Right forelimb (tissue), 1 donor: ENCODE measurements around the gene PRDM16.

Experiments
- DNase-seq: peaks from one replicate; pipeline ENCODE4 v3.0.0-alpha.2; 2018

Gene PRDM16

DNA sequence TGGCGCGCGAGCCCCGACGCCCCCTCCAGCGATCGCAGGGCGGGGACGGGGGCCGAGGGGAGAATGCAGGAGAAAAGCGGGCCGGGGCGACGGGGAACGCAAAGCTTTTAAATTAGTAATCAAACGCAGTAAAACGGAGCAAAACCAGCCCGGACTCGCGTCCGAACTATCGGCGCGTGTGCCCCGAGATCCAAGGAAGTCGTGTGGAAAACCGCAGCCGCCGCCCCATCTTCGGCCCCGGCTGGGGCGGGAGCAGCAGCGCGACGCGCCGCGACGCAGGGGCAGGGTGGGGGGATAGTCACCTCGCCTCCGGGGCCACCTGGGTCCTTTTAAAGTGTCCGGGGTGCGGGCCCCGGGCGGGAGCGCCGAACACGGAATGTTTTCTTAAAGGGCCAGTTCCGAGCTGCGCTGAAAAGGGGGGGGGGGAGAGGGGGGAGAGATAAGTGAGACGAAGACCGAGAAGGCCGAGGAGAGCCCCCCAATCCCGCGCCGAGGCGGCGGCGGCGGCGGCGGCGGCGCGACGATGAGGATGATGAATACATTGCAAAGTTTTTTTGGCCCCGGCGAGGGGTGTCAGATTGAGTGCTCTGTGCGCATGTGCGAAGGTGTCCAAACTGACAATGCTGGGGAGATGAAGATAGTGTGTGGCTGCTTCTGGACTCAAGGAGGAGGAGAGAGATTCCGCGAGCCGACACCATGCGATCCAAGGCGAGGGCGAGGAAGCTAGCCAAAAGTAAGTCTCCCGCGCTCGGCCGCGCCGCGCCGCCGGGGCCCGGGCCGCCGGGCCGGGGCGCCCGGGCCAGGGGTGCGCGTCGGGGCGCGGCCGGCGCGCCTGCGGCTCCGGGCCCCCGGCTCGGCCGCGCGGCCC, at the start of gene PRDM16:
Gene PRDM16, plus strand, starts transcription at position 640 of the 868 bp plus-strand sequence. Its CDS starts 57 bp downstream, at position 697.
- DNase-seq, result peak; percentile 64

DNA sequence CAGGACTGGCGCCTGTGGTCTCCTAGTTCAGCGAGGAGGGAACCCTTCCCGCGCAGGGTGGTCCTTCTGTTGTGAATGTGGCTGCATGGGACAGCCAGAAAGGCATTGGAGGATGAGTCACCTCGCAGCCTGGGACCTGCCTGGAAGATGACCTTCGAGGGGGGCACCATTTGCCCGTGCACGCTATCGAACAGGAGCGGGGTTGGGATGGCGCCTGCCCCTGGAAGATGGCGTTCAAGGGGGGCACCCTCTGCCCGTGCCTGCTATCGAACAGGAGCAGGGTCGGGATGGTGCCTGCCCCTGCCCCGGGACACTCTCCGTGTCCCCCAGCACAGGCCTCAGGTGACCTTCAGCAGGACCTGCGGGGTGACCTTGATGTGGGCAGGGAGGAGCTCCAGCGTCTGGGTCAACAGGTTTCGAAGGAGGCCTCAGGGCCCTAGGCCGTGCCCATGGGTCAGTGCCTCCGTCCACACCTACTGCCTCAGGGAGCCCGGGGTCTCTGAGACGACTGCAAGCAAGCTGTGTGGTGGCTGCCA, 49.4 kb upstream of the PRDM16 start:
- no peak for DNase-seq

DNA sequence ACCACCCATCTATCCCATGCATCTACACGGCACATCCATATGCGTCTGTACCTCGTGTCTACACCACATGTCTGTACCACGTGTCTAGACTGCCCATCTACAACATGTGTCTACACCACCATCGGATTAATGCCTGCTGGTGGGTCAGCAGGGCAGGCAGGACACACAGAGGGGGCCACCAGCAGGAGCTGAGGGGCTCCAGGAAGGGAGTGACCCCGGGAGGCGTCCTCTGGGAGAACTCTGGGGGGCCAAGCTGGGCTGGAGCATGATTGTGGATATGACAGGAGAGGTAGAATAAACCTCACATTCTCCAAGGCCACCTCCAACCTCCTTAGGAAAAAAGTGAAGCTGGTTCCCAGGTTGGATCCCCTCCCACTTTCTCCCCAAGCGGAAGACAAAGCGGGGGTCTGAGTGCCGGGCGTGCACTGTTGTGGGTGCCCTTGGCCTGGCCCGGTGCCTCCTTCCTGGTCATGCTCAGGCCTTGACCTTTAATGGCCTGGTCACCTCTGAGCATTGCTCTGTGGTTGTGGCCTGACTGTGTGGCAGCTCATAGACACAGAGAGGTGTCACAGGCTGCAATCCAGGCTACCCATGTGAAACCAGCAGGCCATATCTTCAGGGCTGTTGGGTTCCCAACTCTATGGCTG, 48.6 kb upstream of the PRDM16 start:
- DNase-seq, result no peak

DNA sequence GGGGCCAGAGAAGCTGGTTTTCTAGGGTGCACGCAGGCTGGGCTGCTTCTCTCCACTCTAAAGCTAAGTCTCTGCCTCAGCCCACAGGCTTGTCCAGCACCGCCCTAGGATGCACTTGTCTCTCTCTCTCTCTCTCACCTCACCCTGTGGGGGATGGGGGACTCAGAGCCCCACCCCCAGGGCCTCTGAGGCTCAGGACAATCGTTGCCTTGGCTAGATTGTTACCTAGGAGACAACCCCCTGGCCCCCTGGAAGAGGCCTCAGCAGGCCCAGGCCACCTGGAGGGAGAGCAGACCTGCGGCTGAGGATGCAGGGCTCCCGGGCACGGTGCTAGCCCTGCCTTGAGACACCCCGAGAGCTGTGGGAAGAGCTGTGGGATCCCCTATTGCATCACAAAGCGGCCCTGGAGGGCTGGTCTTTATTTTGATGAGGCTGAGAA, 47.8 kb upstream of the PRDM16 start, which contains the start of gene ACTRT2:
Gene ACTRT2, plus strand, starts transcription at position 235 of the 439 bp plus-strand sequence. CDS start 220 bp downstream, outside the sequence.
- no peak for DNase-seq

DNA sequence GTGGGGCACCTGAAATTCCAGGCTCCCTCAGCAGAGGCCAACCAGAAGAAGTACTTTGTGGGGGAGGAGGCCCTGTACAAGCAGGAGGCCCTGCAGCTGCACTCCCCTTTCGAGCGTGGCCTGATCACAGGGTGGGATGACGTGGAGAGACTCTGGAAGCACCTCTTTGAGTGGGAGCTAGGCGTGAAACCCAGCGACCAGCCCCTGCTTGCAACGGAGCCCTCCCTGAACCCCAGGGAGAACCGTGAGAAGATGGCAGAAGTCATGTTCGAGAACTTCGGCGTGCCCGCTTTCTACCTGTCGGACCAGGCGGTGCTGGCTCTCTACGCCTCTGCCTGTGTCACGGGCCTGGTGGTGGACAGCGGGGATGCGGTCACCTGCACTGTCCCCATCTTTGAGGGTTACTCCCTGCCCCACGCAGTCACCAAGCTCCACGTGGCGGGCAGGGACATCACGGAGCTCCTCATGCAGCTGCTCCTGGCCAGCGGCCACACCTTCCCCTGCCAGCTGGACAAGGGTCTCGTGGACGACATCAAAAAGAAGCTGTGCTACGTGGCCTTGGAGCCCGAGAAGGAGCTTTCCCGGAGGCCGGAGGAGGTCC, 47.1 kb upstream of the PRDM16 start:
- DNase-seq, result no peak

DNA sequence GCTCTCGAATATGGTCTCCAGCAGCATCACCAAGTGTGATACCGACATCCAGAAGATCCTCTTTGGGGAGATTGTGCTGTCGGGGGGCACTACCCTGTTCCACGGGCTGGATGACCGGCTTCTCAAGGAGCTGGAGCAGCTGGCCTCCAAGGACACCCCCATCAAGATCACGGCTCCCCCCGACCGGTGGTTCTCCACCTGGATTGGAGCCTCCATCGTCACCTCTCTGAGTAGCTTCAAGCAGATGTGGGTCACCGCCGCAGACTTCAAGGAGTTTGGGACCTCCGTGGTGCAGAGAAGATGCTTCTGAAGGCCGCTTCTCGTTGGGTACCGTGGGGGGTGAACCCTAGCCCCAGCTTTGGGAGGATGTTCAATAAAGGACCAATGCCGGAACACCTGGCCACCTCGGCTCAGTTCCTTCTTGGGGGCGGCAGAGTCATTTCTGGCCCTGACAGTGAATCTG, 46.5 kb upstream of the PRDM16 start:
- no peak for DNase-seq

DNA sequence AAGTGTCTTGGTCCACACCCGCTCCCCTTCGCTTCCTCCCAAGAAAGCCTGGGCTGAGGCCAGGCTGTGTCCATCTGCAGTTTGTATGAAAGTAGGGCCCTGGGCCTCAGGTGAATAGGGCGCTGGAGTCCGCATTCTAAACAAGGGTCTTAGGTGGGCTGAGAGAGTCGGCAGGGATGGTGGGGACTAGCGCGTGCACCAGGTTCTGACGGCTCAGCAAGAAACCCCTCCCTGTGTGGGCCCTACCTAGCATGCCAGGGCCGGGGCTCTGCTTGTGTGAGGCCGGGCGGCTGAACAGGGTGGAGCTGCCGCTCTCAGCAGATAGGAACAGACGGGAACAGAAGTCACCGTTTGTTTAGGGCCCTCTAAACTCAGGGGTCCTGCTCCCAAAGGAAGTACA, 46.0 kb upstream of the PRDM16 start:
- no peak for DNase-seq

DNA sequence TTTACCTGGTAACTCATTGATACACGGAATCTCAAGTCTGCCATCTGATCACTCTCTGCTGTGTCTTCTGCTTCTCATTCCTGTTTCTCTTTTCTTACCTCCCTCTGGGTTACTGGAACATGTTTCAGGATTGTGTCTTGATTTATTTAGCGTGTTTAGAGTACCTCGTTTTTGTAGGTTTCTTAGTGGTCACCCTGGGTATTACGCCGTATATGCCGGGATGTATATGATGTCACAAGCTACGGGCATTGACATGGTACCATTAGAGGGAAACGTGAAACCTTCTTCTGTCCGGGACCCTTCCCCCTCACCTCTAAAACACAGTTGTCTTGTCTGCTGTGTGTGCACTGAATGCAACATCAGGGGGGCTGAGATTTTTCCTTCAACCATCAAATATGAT, 45.0 kb upstream of the PRDM16 start:
- no peak for DNase-seq

DNA sequence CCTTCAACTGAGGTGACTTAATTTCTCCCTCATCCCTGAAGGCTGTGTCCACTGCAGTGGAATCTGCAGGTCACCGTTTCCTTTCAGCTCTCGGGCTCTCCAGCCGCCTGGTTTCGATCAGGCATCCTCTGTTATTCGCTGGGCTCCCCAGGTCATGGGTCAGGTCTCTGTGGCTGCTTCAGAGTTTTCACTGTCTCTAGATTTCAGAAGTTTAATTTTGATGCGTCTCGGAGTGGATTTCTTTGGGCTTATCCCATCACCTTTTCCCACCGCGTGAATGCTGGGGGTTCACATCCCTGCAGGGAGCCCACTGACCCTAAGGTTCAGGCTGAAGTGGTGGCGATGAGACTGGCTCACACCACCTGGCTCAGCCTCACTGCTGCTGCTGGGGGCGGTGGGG, 44.4 kb upstream of the PRDM16 start:
- no peak for DNase-seq

DNA sequence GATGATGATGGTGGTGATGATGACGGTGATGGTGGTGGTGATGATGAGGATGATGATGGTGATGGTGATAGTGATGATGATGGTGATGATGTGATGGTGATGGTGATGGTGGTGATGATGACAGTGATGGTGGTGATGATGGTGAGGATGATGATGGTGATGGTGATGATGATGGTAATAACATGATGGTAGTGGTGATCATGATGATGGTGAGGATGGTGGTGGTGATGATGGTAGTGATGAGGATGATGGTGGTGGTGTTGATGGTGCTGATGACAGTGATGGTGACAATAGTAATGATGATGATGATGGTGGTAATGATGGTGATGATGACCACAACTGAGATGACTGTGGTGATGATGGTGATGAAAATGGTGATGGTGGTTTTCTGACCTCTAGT, 42.9 kb upstream of the PRDM16 start:
- DNase-seq, result no peak

DNA sequence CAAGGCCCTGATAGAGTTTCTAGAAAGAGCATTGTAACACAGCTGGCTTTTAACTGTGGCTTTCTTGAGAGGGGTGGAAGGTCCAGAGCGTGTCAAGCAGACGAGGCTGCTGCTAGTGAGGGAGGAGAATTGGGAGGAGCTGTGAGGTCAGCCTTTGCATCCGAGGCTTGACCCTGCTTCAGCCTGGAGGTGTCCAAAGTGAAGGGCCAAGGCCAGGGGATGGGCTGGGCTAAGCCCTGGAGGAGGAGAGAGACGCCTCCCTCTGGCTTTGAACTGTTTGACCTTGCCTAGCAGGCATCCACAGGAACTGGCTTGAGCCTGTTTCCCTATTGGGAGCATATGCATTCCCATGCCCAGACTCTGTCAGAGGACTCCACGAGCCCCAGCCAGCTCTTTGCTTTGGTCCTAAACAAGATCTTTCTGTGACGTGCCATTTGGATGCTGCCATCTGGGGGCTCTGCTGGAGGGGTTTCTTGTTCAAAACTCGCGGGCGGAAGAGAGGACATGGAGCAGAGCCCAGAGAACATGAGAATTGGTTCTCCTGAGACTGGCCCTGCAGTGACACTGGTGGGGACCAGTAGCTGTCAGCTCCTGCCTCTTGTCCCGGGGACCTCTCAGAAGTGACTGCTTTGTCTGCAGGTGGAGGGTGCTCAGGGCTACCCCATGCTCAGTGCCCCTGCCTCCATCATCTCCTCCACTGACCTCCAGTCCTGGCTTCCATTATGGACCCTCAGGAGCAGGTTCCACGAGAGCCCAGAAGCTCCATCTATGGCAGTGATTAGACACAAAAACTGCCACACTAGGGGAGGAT, 42.2 kb upstream of the PRDM16 start:
- DNase-seq, result no peak

DNA sequence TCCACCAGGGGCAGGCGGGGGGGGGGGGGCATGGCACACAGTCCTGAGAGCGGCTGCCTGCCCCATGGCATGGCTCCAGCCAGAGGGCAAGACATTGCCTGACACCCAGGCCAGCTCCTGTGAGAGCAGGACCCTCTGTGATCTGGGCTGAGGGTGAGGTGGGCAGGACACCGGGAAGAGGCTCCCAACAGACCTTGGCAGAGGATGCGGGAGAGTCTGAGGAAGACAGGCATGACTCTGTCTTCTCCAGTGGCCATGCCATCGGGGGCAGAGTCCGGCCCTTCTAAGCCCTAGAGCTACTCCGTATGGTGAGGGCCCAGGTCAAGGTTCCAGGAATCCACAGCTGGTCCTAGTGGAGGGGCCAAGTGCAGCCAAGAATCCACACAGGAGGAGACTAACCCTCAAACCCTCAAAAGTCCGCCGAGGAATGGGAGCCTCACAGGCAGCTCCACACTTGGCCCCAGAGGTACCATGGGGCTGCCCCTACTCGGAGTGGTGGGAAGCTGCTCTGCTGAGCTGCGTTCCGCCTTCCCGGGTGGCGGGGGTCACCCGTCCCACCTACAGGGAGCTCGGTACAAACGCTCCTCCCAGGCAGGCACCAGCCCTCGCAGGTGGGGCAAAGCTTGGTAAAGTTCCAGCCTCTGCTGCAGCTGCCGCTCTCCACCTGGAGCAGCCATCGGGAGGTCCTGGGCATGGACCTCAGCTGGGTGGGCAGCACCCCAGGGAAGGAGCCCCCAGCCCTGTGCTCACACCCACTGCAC, 41.2 kb upstream of the PRDM16 start:
- DNase-seq, result no peak

DNA sequence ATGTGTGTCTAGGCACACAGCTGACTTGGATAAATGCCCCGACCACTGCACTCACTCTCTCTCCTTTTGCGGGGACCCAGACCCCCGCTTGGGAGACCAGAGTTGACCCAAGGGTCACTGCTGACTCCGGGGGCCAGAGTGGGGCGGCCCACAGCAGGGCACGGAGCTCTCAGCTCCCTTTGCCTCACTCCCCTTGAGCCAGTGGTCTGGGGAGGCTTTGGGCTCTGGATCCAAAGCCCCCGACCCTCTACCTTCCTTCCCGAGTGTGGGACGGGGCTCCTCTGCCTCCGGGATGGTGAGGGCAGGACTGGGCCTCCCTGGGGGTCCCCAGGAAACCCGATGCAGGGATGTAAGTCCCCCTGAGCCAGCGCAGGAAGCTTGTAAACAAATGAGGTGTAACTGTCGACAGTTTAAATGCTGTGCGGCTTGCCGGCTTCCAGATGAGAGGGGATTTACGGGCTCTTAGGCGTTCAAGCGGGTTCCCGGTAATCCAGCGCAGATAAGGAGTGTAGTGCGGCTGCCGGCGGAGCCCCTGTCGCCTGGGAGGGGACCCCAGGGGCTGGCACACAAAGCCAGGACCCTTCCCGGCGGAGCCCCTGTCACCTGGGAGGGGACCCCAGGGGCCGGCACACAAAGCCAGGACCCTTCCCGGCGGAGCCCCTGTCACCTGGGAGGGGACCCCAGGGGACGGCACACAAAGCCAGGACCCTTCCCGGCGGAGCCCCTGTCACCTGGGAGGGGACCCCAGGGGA, 40.3 kb upstream of the PRDM16 start:
- DNase-seq, result peak; percentile 30

DNA sequence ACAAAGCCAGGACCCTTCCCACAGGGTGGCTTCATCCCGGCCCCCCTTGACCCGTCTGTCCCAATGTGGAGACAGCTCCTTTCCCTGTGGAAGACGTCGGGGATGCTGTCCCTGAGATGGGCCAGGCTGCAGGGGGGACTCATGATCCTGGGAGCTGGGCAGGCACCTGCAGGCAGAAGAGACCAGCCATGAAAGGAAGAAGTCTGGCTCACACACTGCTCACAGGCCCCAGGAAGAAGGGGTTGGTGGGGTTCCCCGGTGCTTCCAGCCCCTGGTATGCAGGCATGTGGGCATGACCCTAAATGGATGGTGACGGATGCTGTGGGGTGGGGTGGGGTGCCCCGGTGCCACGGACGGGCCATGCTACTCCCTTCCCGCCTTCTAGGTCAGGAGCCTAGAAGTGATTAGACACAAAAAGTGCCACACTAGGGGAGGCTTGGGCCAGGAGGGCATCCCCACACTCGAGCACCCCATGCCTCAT, 39.5 kb upstream of the PRDM16 start:
- DNase-seq, result peak; percentile 27

DNA sequence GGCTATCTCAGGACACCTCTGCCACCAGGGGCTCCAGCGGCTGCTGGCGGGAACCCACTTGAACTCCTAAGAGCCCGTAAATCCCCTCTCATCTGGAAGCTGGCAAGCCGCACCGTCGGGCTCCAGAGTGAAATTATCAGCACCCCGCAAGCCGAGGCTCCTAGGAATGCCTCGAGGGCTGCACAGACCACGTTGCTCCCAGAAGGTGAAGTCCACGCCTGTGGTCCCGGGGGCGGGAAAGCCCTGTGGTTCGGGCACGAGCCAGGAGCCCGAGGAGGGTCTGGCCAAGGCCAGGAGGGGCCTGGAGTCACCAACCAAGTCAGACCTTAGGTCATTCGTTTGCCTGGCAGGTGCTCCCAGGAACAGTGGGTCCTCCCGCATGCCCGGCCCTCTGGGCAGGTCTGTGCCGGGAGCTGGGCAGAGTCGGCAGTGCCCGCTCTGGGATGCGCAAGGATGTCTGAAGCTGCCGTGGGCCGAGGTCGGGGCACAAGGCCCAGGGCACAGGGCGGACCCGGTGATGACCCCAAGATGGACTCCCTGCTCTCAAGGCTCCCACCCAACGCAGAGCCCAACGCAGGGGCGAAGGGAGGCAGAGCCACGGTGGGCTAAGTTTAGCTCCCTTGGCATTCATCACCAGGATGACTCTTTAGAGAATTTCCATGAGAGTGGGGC, 38.9 kb upstream of the PRDM16 start:
- peak; percentile 42 for DNase-seq

DNA sequence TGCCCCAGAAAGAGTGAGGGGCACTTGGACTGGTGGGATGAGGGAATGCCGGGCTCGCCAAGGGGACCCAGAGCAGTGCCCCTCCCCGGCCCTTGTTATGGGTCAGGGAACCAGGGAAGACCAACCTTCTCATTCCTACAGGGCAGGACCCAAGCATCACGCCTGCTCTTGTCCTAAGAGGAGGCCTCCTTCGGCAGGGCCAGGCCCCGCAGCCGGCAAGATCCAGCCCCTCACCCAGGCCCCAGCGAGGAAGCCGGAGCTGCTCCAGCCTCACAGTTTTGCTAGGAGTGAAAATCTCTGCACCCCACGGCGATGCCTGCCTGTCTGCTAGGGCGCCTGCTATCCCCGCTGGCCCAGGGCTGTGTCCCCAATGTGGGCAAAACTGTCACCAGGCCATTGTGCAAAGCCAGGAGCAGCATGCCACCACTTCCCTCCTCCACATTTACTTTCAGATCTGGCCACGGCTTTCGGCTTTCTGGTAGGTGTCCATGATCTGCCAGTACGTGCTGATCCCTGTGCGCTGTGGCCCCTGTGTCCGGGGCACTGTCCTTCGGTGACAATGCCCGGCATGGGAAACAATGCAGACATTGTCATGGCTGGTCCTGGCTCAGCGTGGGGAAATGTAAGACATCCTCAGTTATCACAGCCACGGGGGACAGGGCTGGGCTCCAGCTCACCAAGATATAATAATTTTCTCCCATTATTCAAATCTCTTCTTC, 38.2 kb upstream of the PRDM16 start:
- peak; percentile 40 for DNase-seq

DNA sequence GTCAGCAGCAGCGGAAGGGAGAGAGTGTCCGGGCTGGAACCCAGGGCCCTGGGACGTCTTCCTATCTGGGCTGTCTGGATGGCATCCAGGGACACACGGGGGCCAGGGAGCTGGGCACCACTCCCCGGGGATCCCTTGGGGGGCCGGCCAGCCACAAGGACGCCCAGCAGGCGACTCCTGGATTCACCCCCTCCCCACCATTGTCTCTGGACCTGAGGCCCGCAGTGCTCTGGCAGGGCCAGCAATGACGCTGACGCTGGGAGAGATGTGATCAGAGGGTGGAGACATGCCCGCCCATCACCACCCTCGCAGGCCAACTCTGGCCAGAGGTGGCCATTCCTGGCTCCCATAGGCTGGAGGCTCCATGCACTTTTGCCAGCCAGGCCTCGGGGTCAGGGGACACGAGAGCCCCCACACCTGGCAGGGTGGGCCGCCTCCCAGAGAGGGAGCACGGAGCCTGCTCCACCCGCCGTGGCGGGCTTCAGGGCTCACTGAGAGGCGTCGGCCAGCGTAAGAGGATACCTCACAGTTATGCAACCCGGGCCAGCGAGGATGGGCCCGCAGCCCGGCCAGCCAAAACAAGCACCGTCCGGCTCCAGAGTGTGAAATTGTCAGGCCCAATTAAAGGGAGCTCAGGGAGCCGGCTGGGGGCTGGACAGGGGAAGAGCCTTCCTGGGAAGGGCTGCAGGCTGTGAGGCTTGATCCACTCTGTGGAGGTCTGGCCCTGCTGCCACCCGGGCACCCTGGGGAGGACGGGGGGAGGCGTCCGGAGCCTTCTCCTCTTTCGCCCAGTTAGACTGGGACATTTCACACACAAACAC, 37.4 kb upstream of the PRDM16 start:
- peak; percentile 56 for DNase-seq

DNA sequence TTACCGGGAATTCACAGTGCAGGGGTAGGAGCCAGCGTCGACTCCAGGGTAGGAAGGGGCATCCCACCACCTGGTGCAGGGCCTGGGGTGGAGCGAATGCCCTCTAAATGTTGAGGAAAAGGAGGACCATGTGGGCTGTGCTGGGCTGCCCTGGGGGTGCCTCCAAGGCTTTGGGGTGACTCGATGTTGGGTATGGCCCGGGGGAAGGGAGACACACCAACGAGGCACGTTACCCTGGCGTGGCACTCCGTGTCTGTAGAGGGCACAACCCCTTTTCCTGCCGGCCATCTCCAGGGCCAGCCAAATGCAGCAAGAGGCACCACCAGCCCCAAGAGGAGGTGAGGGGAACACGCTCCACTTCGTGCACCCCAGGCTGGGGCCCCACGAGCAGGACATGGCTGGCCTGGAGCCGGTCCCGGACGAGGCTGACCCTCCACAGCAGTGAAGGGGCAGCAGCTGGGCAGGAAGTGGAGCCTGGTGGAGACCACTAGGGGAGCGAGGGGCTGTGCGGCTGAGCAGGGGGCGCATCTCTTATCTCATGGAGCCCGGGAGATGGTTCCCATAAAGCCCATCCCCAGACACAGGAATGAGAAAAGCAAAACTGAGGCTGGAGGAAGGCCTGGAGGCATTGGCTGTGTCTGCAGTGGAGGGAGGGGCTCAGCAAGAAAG, 36.5 kb upstream of the PRDM16 start:
- peak; percentile 38 for DNase-seq
